NCI-H524 treated with DMSO at 0.1 percent for 48 hours (cell line): ENCODE measurements around the gene ZDHHC8.

Source experiments
- DNase-seq: peaks from one replicate; lab custom pipeline; 2025; lab: John Stamatoyannopoulos, UW

The ZDHHC8 gene

GRCh38 chr22:20114506-20115475 lies 16.8 kb upstream of the ZDHHC8 start:
- DNase-seq = no peak

DNA sequence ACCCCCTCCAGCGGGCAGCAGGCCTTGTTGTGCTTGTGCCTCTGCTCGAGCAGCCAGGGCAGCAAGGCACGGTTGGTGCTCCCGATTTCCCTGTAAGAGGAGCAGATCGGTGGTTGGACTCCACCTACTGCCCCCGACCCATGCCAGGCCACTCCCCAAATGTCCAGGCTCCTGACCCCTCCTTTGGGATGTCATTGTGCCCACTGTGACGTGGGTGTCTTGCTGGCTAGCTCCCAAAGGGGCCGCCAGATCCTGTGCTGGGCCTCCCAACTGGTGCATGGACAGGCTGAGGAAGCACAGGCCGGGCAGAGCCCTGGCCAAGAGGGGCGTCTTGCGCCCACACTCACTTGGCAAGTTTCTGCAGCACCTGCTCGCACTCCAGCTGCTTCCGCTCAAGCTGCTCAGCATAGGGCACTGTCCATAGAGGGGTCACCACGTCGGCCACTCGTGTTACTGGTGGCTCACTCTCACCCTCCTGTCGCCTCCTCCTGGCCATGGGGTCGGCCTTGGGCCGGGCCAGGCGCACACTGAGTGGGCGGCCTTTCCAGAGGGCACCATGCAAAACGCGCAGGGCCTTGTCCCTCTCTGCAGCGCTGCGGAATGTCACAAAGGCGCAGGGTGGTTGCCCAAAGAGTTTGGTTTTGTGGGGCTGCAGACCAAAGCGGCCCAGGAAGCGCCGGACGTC lies 15.8 kb upstream of the ZDHHC8 start, which contains the start of gene RANBP1:
Gene RANBP1, plus strand, starts transcription at position 414 of the 685 bp plus-strand sequence. Its CDS starts 81 bp downstream, at position 495.
- DNase-seq = no peak

DNA sequence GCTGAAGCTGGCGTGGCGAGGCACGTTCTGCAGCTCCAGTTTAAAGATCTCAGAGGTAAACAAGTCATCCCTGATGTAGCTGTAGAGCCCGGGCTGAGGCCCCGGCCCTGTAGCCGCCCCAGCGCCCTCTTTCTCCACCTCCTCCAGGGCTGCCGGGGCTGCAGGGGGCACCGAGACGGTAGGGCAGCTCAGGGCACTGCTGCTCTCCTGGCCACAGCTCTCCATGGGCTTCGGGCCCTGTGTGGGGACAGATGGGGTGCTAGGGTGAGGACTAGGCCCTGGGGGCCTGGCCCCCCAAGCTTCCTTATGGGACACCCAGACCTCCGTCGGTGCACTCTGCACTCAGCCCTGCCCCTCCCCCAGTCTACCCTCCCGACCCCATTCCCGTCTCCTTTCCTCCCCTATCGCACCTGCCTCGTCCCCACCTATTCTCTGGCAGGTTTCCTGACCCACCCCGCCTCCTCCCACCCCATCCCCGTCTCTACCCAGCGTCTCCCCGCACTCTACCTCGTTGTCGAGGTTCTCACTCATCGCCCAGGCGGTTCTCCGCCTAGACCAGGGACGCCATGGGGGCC lies 15.1 kb upstream of the ZDHHC8 start:
- DNase-seq = no peak

DNA sequence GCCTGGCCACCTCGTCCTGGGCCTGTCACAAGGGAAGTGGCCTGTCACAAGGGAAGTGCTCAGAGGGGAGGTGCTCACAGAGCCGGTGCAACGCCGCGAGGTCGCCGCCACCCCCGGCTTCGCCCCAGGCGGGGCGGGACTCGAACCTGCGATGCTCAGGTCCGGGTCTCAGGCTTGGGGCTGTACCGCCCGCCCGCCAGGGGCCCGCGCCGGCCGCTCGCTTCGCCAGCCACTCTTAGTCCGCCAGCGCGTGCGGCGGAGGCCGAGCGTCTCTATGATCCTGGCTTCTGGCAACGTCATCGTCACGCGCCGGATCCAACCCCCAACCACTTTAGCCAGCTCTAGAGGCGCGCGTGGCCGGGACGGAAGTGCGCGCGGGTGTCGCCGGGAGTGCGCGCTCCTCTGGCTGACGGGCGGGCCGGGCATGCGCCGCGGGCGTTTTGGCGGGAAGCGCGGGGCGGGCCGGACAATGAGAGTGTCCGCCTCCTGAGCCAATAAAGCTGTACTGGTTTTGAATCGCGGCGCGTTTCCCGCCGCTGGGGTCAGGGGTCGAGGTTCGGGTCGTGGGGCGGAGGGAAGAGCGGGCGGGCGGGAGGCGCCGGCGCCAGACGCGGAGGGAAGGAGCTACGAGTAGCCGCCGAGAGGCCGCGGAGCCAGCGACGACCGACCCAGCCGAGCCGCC lies 14.5 kb upstream of the ZDHHC8 start, which contains the start of gene TRMT2A:
Gene TRMT2A, minus strand, starts transcription at position 276 of the 682 bp plus-strand sequence. CDS start 320 bp downstream, outside the sequence.
- peak; percentile 86 for DNase-seq

DNA sequence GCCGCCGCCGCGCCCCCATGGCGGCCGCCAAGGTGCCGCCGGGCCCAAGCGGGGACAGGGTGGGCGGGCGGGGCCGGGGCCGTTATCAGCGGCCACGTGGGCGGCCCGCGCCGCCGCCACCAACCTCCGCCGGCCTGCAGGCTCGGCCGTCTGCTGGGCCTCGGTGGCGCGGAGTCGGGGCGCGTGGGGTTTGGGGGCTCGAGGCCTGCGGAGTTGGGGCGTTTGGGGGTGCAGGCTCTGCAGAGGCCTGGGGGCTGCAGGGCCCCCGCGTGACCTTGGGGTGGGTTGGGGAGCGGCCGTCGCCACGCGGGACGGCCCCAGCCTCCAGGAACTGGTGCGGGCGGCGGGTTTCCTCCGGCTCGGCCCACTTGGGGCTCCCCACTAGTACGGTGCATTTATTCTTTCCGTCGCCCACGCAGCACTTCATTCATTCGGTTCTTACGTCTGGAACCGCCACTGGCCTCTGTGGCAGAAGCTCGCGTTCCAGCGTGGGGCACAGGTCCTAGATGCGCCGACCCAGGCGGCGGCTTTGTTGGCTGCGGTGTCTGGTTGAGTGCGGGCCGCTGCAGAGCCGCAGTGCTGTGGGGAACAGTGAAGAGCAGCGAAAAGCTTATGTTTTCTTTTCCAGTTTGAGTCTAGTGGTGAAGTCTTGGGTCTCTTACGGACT lies 13.8 kb upstream of the ZDHHC8 start:
- DNase-seq = no peak

GRCh38 chr22:20118300-20119020 lies 13.1 kb upstream of the ZDHHC8 start:
- DNase-seq = no peak

GRCh38 chr22:20121856-20122415 lies 9.7 kb upstream of the ZDHHC8 start:
- DNase-seq = no peak

DNA sequence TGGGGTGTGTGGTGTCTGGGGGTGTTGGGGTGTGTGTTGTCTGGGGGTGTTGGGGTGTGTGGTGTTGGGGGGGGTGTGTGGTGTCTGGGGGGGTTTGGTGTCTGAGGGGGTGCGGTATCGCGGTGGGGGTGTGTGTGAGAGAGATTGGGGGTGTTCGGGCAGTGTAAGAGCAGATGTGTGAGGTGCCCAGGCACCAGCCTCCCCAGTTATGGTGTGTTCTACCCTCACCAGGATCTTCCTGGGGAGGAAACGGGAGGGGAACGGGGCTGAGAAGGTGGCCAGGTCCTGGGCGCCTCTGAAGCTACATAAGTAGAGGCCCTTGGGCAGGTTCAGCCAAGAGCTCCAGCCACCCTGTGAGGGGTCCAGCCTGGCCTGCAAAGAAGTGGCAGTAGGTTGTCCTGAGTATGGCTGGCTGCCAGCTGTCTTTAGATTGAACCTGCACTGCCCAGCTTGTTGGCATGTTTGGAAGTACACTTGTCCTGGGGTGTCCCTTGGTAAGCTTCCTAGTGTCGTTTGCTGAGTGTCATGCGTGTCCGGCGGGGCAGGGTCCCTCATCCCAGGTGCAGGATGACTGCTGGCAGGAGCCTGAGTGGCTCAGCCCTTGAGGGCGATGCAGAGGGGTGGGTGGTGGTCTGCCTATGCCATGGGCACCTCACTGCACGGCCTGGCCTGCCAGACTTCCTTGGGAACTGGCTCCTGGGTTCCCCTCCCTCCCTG lies 8.1 kb upstream of the ZDHHC8 start:
- DNase-seq = no peak

DNA sequence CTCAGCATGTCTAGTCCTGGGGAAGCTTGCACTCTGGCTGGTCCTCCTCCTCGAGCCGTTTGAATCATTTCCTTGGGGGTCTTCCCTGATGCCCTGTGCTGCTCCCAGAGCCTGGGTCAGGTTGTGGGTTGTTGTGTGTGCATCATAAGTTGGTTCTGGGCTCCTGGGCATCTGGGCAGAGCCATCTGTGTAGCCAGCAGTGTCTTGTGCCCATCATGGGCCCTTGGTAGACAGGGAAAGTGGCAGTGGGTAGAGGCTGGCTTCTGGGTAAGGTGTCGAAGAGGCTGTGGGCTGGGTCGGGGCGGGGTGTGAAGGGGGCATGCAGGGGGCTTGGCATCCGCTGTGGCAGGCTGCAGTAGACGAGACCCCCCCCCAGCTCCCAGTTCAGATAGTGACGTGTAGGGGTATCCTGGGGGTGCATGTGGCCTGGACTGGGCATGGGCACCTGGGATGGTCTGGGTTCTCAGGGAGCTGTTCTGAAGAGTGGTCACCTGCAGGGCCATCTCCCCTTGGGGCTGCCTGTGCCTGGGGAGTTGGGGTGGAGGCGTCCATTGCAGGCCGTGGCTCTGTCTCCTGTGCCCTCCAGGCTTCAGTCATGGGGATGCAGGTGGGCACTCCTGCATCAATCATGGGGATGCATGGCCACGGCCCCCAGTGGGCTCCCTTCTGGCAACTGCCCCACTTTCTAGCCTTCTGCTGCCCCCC lies 7.4 kb upstream of the ZDHHC8 start:
- DNase-seq = no peak

DNA sequence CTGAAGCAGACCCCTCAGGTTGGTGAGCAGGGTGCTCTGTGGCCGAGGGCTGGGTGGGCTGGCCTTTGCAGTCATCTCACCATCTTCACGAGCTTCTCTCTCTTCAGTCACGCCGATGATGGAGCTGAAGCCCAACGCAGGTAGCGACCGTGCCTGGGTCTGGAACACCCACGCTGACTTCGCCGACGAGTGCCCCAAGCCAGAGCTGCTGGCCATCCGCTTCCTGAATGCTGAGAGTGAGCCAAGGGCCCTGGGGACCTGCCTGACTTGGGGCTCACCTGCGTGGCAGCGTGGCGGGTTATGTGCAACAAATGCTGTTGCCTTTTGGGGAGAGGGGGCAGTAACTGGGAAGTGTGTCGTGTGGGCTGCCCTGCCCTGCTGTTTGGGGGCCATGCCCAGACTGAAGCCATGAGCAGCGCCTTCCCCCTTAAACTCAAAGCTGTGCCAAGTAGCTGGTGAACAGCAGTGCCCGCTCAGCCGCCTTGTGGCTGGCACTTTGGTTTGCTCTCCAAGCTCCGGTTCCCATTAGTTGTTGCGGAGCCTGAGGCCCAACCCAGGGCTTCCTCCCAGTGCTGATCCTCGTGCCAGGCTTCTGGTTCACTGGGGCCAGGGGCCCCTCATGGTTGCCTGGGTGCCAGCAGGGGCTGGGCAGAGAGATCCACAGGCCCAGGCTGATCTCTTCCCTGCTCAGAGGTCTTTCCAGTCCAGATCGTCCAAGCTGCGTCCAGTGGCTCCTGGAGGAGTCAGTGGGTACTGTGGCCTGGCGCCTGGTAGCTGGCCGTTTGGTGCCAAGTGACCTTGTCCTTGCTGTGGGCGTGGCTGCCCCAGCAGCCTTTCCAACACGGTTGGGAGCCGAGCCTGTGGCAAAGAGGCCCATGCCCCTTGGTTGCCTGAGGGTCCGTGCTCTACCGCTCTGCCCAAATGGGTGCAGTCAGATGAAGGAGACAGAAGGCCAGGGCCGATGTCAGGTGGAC lies 6.1 kb upstream of the ZDHHC8 start:
- DNase-seq = no peak

GRCh38 chr22:20126284-20127029 lies 5.1 kb upstream of the ZDHHC8 start:
- no peak for DNase-seq

DNA sequence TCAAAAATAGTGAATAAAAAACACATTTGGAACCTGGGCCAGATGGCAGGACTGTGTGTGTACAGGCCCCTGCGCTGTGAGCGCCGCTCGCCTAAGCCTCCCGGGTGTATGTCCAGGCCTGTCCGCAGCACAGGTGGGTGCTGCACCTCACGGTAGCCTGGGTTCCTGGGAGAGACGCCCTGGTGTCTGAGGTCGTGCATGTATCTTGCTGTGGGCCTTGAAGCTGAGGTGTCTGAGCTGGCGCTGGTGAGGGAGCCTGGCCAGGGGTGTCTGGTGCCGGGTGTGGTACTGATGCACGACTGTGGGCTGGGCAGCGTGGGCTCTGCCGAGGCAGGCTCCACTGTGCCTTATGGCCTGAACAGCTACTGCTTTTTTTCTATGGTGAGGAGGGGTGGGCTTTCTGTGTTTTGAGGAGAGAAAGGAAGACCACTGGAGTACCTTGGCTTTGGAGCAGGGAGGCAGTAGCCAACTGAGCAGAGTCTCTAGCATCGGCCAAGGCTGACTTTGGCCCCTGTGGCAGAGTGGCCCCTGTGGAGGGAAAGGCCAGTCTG lies 4.2 kb upstream of the ZDHHC8 start:
- no peak for DNase-seq

GRCh38 chr22:20127869-20128618 lies 3.6 kb upstream of the ZDHHC8 start:
- DNase-seq = no peak

- no peak for DNase-seq
These were observed 3.0 kb upstream of the ZDHHC8 start for GRCh38 chr22:20128619-20128901.

- DNase-seq = no peak
These were observed 2.5 kb upstream of the ZDHHC8 start for GRCh38 chr22:20128902-20129746.

DNA sequence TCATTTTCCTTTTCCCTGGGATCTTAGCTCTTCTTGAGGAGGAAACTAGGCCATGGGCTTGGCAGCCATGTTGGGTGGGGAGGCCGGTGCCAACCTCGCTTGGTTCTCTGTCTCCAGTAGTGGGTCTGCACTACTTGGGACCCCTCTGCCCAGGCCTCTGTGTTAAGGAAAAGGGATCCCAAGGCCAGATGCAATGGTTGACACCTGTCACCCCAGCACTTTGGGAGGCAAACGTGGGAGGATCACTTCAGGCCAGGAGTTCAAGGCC lies 1.9 kb upstream of the ZDHHC8 start:
- no peak for DNase-seq
